Breast epithelium (tissue), 4 donors: ENCODE data around the gene TEX2. TPM values are rescaled to one million over a fixed set of nuclear protein-coding genes. Genes with fewer than 3 reads are reported as not detected.

Experiments
- DNase-seq, 2 donors: peaks; one replicate each; pipeline ENCODE4 v3.0.0-alpha.2; 2019; ENCODE audit warnings: low spot score in 2 of 2
- H3K27ac ChIP-seq, 2 donors: fragments of 200-600 bp; sonication (generic) in 1 of 2; one replicate each; pipeline ENCODE4 v1.5.1; 2016 to 2019; ENCODE audit warnings: mild to moderate bottlenecking in 1 of 2
- H3K27me3 ChIP-seq, 2 donors: fragments of 200-600 bp; sonication (generic) in 1 of 2; one replicate each; pipeline versions ENCODE4 v1.5.1 to v1.6.0; 2017 to 2019; ENCODE audit warnings: control low read depth in 1 of 2, mild to moderate bottlenecking in 1 of 2
- H3K36me3 ChIP-seq: fragments of 200-600 bp; one replicate; pipeline ENCODE4 v1.5.1; 2019
- H3K4me1 ChIP-seq, 2 donors: fragments of 200-600 bp; sonication (generic); one replicate each; pipeline ENCODE4 v1.5.1; 2016 to 2019; ENCODE audit warnings: control low read depth in 1 of 2
- H3K4me3 ChIP-seq, 3 donors: fragments of 200-600 bp; sonication (generic); 1 replicate in 2 of 3; 2 replicates in 1 of 3; pipeline ENCODE4 v1.5.1; 2016 to 2019; ENCODE audit warnings: mild to moderate bottlenecking in 3 of 3, moderate library complexity in 2 of 3
- H3K9me3 ChIP-seq, 2 donors: fragments of 200-600 bp; sonication (generic) in 1 of 2; one replicate each; pipeline ENCODE4 v1.5.1; 2016 to 2019; ENCODE audit warnings: control low read depth in 1 of 2
- POLR2A ChIP-seq: fragments of 450-650 bp; IDR thresholded peaks from one replicate; pipeline ENCODE4 v1.6.1; 2016; ENCODE audit warnings: antibody characterized with exemption, mild to moderate bottlenecking, moderate library complexity
- POLR2AphosphoS5 ChIP-seq, 3 donors: sonication (generic); formaldehyde crosslinking; IDR thresholded peaks; one replicate each; pipeline ENCODE4 v1.6.1; 2017; ENCODE audit warnings: antibody characterized with exemption in 3 of 3
- intact Hi-C: fragments of 100-400 bp; cut with DNase I; formaldehyde crosslinking; loops from one replicate; pipeline ENCODE4 v1.15.1; 2023; ENCODE audit warnings: low total_unique reads
- total RNA-seq, 3 donors: library from RNA; depleted of rRNA; stranded (reverse); fragments of >200 nt; gene quantifications; one replicate each; pipeline ENCODE4 v1.1.0, GENCODE V29; 2016
- TF ChIP-seq, protein P1 (sequence below), 3 donors: fragments of 450-650 bp; IDR thresholded peaks; one replicate each; pipeline ENCODE4 v1.5.1; 2016 to 2017; ENCODE audit warnings: antibody characterized with exemption in 3 of 3, mild to moderate bottlenecking in 3 of 3, moderate library complexity in 3 of 3

The TEX2 gene
- total RNA-seq, 3 donors from 2014 or later: 47.5 to 70.7 (median 69.6) TPM

DNA sequence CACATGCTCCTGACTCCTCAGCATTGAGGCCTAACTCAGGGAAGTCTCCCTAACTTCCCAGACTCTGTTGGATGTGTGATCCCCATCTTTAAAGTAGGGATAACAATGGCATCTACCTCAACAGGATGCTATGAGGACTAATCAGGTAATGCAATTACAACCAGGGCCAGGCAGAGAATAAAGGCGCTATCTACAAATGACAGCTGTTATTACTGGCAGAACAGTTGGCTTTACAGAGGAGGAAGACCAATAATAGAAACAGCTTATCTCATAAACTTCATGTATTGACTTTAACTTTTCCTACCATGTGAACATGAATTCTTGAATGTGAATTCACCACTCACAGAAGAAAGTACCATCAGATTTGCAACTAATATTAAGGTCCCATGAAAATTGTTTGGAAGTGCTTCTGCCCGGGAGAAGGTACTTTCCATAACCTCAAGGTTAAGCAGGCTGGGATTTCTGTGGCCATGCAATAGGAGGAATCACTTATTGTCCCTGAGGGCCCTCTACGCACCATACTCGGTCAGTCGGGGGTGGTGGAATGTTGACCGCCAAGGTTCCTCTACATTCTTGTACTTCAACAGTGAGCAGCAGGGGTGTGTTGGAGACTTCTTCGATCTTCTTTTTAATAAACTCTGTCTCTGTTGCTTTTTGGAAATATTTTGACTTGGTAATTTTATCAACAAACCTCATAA, 110.5 kb downstream of the TEX2 start:
- Histone ChIP-seq H3K9me3 (no peaks in the 10 kb centered on the region), H3K27ac (peak overlapping the region; percentile 22 to 28), H3K27me3 (no peaks in the 10 kb centered on the region), H3K4me1 (peaks cover 4 to 14% of the 10 kb centered on the region in 2 donors), H3K36me3 (no peaks in the 10 kb centered on the region), H3K4me3 (no peak overlapping the region)
- TF ChIP-seq POLR2AphosphoS5 (IDR thresholded peaks at IDR 0.05) (no peak), POLR2A (no peak)
- TF ChIP-seq, protein P1, sequence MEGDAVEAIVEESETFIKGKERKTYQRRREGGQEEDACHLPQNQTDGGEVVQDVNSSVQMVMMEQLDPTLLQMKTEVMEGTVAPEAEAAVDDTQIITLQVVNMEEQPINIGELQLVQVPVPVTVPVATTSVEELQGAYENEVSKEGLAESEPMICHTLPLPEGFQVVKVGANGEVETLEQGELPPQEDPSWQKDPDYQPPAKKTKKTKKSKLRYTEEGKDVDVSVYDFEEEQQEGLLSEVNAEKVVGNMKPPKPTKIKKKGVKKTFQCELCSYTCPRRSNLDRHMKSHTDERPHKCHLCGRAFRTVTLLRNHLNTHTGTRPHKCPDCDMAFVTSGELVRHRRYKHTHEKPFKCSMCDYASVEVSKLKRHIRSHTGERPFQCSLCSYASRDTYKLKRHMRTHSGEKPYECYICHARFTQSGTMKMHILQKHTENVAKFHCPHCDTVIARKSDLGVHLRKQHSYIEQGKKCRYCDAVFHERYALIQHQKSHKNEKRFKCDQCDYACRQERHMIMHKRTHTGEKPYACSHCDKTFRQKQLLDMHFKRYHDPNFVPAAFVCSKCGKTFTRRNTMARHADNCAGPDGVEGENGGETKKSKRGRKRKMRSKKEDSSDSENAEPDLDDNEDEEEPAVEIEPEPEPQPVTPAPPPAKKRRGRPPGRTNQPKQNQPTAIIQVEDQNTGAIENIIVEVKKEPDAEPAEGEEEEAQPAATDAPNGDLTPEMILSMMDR (IDR thresholded peaks at IDR 0.05): no peak
- DNase-seq: no peak
- intact Hi-C loops: no loop called here

DNA sequence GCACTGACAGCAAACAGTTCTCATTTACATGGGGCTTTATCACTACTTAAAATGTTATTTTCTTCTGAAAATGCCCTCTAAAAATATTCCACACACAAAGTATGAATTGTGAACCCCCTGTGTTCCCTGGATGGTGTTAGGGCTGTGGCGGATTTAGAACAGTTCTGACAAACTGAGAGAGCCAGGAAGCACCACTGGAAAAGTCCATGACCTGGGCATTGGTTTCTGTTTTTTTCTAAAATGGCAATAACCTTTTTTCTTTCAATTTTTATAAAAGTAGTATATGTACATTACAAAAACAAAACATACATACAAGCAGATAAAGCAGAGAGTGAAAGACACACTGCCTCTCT, 112.1 kb downstream of the TEX2 start:
- TF ChIP-seq, protein P1 (IDR thresholded peaks at IDR 0.05): no peak
- TF ChIP-seq POLR2AphosphoS5 (IDR thresholded peaks at IDR 0.05): no peak
- intact Hi-C loops: no loop called here
- DNase-seq: no peak
- H3K36me3 ChIP-seq: no peaks in the 10 kb centered on the region
- H3K4me3 ChIP-seq: no peak overlapping the region
- H3K27ac ChIP-seq: peak overlapping the region; percentile 22 to 68
- H3K4me1 ChIP-seq: peaks cover 3 to 13% of the 10 kb centered on the region in 2 donors
- H3K27me3 ChIP-seq: no peaks in the 10 kb centered on the region
- no peaks in the 10 kb centered on the region for H3K9me3 ChIP-seq

DNA sequence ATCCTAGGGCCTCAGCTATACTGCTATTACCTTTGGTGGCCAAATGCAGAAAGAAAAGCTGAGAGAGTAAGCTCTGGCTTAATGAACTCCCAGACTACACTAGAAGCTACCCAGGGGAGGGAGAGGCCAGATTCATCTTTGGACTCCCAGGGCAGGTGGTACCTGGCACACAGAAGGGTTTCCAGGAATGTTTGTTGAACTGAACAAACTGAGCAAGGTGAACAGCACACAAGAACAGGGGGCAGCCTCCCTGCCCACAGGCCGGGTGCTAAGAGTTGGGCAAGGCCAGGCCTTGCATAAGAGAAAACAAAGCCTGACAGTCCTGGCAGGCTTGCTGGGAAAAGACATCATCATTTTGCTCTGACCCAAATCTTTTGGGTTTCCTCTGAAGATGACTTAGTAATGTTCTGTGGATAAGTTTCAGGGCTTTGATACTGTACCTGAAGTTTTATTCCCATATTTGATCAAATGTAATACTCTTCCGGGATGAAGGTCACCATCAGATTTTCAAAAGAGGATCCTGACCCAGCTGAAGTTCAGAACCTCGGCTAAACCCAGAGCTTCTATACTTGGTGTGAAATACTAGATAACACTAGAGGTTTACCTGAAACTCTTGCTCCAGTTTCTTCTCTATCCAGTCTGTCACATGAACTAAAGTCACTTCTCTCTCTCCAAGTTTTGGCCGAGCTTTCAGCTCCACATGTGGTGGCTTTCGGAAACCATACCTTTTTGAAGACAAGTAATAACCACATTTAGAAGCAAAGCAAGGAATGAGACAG, 112.6 kb downstream of the TEX2 start:
- Histone ChIP-seq H3K4me1 (peaks cover 0 to 10% of the 10 kb centered on the region in 2 donors), H3K27me3 (no peaks in the 10 kb centered on the region), H3K9me3 (no peaks in the 10 kb centered on the region), H3K27ac (peak overlapping the region; percentile 22 to 68), H3K4me3 (no peak overlapping the region), H3K36me3 (no peaks in the 10 kb centered on the region)
- peak; percentile 41 to 57 for DNase-seq
- intact Hi-C loops: no loop called here
- TF ChIP-seq POLR2A (no peak), POLR2AphosphoS5 (IDR thresholded peaks at IDR 0.05) (peak; percentile 30 to 45 (median 41))
- TF ChIP-seq, protein P1 (IDR thresholded peaks at IDR 0.05): no peak

DNA sequence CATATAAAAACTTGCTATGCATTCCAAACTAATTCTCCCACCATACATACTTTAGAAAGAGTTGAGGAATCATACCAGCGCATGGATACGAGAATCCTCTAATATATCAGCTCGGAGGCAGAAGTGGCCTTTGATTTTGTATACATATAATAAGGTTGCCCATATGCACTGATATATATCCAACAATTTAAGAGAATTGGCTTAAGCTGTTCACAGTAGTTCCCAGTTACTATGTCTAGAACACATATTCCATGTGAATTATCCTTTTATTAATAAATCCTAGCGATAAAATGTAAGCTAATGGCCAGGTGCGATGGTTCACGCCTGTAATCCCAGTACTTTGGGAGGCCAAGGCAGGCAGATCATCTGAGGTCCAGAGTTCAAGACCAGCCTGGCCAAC, 113.9 kb downstream of the TEX2 start:
- no peak for TF ChIP-seq POLR2A
- TF ChIP-seq POLR2AphosphoS5 (IDR thresholded peaks at IDR 0.05): no peak
- TF ChIP-seq, protein P1 (IDR thresholded peaks at IDR 0.05): no peak
- Histone ChIP-seq H3K27me3 (no peaks in the 10 kb centered on the region), H3K36me3 (no peaks in the 10 kb centered on the region), H3K4me1 (peaks cover 3 to 10% of the 10 kb centered on the region in 2 donors), H3K9me3 (no peaks in the 10 kb centered on the region), H3K4me3 (no peak overlapping the region), H3K27ac (peak overlapping the region in 1 of 2 donors; percentile 94)
- intact Hi-C loops: loop anchor here (10.0 kb wide), 1 partner anchor 116 kb away; the partner anchor contains the start of gene TEX2
- DNase-seq: no peak

DNA sequence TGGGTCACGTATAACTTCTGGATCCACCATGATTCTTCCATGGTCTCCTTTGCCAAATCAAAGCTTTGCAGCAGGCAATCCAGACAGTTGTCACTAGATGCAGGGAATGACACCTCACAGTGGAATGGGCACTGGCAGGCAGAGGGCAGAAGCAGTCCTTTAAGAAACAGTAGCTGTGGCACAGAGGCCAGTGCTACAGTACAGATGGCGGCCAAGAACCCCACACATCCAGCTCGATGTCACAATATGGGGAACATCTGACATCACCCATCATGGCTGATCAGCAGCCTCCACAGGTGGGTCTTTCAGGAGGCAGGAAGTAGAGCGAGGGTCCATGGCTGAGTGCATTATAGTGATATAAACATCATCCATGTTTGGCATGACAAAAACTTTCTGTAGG, 114.4 kb downstream of the TEX2 start:
- TF ChIP-seq POLR2A (no peak), POLR2AphosphoS5 (IDR thresholded peaks at IDR 0.05) (peak in 1 of 3 donors; percentile 9)
- H3K4me1 ChIP-seq: peaks cover 3 to 10% of the 10 kb centered on the region in 2 donors
- no peaks in the 10 kb centered on the region for H3K36me3 ChIP-seq
- no peak overlapping the region for H3K4me3 ChIP-seq
- DNase-seq: no peak
- no peaks in the 10 kb centered on the region for H3K9me3 ChIP-seq
- intact Hi-C loops: loop anchor here (10.0 kb wide), 1 partner anchor 116 kb away; the partner anchor contains the start of gene TEX2
- peak overlapping the region; percentile 94 to 97 for H3K27ac ChIP-seq
- no peaks in the 10 kb centered on the region for H3K27me3 ChIP-seq
